DMS 273 (cell line): ENCODE measurements around the gene SUZ12.
"Not testable (repeated sequence)": the region's sequence is repeated elsewhere in the genome, so short reads cannot be mapped to it uniquely, and the experiment has no call there.

Source experiments
- DNase-seq: peaks from one replicate; lab custom pipeline; 2025; ENCODE audit not compliant: unreplicated experiment; lab: John Stamatoyannopoulos, UW

SUZ12 gene

DNA sequence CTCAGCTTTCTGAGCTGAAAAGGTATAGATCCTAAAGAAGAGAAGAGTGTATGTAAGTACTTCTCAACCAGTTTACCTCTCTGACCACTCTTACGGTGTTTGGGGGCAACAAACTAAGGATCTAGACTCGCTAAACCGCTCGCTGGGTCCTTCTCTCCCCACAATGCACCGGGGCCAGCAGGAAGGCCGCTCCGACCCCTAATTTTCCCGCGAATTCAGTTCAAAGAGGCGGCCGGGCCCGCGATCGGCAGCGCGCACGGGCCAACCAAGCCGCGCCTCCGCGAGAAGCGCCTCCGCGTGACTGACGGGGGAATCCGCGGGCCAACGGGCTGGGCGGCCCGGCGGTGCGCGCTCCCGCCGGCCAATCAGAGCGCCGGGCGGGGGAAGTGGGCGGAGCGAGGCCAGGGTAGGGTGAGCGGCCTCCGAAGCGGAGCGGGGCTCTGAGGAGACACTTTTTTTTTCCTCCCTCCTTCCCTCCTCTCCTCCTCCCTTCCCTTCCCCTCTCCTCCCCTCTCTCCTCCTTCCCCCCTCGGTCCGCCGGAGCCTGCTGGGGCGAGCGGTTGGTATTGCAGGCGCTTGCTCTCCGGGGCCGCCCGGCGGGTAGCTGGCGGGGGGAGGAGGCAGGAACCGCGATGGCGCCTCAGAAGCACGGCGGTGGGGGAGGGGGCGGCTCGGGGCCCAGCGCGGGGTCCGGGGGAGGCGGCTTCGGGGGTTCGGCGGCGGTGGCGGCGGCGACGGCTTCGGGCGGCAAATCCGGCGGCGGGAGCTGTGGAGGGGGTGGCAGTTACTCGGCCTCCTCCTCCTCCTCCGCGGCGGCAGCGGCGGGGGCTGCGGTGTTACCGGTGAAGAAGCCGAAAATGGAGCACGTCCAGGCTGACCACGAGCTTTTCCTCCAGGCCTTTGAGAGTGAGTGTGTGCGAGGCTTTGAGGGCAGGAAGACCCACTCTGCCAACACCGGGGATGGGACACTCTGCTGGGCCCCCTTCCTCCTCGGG lies at the start of gene SUZ12:
Gene SUZ12, plus strand, starts transcription at position 393 of the 995 bp plus-strand sequence. Its CDS starts 240 bp downstream, at position 633.
- DNase-seq: peak; percentile 95

DNA sequence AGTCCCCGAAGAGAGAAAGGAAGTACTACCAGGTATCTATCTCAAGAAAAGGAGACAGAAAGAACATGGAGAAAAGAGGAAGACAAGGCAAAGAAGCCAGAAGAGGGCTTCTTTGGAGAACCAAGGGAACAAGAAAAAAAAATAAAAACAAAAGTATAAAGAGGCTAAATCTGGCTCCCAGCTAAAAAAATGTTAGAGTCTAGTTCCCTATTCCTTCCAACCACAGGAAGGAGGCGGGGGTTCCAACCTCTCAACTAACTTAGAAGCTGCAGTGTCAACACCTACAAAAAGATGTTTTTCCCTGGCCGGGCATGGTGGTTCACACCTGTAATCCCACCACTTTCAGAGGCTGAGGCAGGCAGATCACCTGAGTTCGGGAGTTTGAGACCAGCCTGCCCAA lies 48.7 kb upstream of the SUZ12 start:
- no peak for DNase-seq

DNA sequence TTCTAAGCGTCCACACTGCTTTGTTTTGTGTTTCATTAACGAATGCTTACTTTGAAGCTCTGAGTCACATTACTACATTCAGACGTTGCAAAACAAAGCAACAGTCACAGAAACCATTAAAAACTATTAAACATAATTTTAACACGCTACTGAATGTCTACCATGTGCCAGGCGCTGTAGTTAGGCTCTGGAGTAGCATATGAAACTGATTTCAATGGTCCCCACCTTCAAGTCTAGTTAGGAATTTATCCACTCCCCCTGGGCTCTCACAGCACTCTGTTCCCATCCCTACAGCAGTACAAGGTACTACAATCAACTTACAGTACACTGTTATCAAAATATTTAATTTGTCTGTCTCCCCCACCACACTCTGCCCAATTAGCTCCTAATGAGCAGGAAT lies 35.9 kb upstream of the SUZ12 start:
- peak; percentile 42 for DNase-seq

DNA sequence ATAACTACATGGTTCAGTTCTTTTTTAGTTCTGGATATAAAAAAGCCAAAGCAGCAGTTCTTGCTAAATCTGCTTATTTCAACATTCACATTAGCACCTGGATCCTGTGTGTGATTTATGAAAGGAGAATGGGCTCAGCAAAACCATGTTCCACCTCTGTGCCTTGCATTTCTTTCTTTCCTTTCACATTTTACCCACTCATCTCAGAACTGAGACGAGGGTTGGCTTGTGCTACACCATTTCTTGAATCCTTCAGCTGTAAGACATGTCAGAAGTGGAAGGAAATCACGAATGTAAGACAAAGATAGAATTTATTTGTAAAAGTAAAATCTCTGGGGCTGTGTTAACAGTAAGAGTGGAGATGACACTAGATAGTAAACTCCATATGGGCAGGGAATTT lies 34.1 kb upstream of the SUZ12 start:
- no peak for DNase-seq

DNA sequence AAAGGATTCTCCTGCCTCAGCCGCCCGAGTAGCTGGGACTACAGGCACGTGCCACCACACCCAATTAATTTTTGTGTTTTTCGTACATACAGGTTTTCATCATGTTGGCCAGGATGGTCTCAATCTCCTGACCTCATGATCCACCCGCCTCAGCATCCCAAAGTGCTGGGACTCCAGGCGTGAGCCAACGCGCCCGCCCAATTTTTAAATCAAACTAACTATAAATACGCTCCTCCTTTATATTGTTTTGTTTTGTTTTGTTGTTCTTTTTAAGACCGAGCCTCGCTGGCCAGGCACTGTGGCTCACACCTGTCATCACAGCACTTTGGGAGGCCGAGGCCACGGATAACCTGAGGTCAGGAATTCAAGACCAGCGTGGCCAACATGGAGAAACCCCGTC lies 33.4 kb upstream of the SUZ12 start:
- no peak for DNase-seq

DNA sequence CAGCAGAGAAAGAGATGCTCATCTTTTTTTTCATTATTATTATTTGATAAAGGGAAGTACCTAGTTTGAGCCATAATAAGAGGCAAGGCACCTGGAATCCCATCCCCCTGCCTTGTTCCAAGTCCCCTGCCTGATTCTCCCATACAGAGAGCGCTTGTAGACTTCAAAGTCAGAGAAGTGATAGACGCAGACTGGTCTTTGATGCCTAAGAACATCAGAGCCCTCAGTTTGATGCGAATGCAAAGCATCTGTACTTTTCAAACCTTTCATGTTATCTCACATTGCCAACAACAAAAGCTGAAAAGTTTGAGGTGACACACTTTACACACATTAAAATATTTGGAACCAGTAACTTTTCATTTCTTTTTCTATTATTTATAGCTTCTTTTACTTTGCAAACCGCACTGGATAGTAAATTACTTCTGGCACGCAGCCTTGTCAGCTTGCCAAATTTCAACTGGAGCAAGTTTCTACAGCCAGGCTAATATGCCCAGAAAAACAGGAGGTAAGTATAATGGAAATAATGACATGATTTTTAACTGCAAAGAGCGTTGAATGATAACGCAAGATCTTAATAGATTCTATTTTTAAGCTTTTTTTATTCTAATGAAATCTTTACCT lies 29.4 kb upstream of the SUZ12 start:
- peak; percentile 75 for DNase-seq

DNA sequence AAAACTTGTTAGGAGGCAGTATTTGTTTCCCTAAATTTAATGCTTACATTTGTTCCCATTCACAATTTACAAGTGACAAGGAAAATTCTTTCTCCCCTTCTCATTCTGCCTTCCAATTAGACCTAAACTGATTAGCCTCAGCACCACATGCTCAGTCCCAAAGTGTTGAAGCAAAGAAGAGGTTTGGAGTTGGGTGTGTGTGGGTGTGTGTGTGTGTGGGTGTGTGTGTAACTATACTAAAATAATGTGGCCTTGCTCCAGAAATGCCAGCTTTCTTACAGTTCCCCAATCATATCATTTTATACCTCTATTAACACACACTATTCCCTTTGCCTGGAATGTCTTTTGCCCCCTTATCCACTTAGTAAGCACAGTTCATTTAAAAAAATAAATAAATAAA lies 28.4 kb upstream of the SUZ12 start:
- DNase-seq: peak; percentile 19

DNA sequence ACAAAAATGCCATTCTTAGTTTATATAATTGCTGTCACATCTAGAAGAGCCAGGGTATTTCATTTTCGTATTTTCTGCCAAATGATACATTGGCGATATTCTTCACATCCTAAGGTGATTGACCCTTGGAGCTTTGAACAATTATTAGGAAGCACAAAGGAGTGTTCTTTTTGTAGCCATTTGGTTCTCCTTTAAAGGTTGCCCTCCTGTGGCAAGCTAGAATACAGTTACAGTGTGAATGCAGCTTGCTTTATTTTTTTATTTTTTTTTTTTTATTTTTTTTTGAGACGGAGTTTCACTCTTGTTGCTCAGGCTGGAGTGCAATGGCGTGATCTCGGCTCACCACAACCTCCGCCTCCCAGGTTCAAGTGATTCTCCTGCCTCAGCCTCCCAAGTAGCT lies 24.1 kb upstream of the SUZ12 start:
- peak; percentile 23 for DNase-seq

DNA sequence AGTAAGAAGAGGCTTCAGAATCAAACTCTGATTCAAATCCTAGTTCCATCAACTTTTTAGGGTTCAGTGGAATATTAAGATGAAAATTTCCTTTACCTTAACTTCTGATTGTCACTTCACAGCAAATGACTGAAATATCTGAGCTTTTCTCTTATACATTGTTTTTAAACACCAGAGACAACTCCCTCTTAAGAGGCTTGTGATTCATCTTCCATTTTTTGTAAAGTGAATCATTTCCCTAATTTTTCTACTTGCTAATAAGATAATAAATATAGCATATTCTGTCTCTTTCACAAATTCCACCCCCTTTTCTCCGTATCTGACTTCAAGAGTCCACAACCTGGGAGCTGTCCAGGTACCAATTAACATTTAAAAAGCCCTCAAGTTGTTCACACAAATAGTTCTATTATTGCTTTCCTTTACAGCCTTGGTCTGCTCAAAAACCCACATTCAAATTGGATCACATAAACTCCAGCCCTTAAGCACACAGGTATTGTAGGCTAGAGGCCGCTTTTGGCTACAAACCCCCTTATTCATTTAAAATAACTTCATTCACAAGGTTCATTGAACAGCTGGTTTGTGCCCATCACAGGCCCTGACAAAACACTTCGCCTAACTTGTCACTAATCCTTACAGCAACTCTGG lies 21.2 kb upstream of the SUZ12 start:
- no peak for DNase-seq

DNA sequence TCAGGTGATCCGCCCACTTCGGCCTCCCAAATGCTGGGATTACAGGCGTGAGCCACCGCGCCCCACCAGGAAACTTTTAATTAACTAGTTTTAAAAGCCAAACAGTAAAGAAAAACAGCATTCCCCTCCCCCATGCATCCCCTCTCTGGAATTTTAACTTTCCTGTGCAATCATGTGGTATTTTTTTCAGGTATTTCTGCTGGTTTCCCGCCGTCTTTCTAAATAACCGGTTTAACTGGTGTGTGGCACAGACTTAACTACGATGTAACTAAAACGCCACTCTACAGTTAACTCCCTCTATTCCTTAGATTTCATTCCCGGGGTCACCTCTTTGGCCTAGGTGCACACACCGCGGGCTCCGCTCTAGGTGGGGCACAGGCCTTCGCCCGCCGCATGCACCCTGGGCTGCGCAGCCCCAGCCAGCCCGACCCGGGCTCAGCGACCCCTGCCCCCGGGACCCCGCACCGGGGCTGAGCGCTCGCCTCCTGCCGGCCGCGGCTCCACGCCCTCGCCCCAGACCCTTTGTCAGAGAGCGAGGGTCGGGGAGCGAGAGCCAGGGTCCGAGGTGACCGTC lies 20.2 kb upstream of the SUZ12 start:
- no peak for DNase-seq

DNA sequence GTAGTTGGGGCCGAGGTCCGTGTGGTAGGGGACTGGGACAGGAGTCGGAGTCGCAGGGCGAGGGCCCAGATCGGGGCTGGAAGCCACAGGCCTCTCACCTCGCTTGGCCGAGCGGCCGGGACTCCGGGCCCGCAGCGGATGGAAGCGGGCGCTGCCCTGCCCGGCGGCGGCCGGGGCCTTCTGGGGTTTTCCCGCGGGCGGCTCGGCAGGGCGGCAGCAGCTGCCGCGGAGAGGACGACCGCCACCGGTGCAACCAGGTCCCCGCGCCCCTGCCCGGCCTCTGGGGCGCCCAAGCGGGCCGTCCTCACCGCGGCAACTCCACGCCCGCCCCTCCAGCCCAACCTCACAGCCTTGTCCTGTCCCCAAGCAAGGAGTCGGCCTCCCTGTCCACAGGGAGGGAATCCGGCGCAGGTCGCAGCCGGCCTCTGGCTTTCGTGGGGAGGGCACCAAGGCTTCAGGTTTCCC lies 19.7 kb upstream of the SUZ12 start:
- DNase-seq: no peak

DNA sequence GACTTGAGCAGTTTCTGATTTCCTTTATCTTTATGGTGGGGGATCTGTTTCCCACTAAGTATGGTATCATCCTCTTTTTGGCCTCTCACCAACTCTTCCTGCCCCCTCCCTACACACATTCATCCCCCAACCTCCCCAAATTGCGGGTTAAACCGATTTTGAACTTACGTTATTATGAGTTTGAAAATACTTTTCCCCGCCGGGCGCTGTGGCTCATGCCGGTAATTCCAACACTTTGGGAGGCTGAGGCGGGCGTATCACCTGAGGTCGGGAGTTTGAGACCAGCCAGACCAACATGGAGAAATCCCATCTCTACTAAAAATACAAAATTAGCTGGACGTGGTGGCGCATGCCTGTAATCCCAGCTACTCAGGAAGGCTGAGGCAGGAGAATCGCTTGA lies 19.1 kb upstream of the SUZ12 start:
- not testable (repeated sequence) for DNase-seq

DNA sequence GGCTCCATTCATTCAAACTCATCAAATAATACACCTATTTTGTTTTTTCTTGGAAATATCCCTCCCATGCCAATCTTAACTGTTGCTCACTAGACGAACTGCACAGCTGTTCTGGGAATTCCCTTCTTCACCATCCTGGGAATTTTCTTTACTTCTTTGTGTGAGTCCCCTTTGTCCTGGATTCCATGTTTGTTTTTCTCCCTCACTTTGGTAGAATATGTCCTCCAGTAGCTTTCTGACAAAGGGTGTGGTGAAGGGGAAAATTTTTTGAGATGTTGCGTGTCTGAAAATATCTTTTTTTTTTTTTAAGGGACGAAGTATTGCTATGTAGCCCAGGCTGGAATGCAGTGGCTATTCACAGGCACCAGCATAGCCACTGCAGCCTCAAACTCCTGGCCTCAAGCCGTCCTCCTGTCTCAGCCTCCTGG lies 18.1 kb upstream of the SUZ12 start:
- DNase-seq: no peak

DNA sequence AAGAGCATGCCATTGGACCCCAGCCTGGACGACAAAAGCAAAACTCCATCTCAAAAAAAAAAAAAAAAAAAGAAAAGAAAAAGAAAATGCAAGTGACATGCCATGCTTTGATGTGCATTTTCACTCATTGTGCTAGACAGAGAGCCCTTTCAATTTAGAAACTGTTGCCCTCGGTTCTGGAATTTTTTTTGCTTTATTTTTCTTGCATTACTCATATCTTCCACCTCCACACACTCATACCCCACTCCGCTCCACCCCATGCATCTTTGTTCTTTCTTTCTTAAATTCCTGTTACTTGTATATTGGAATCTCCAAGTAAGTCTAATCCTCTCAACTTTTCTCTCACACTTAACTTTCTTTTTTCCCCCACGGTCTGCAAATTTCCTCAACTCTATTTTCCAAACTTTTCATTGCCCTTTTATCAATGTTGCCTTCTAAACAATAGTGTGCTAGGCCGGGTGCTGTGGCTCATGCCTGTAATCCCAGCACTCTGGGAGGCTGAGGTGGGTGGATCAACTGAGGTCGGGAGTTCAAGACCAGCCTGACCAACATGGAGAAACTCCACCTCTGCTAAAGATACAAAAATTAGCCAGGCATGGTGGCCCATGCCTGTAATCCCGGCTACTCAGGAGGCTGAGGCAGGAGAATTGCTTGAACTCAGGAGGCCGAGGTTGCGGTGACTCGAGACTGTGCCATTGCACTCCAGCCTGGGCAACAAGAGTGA lies 16.8 kb upstream of the SUZ12 start:
- no peak for DNase-seq

DNA sequence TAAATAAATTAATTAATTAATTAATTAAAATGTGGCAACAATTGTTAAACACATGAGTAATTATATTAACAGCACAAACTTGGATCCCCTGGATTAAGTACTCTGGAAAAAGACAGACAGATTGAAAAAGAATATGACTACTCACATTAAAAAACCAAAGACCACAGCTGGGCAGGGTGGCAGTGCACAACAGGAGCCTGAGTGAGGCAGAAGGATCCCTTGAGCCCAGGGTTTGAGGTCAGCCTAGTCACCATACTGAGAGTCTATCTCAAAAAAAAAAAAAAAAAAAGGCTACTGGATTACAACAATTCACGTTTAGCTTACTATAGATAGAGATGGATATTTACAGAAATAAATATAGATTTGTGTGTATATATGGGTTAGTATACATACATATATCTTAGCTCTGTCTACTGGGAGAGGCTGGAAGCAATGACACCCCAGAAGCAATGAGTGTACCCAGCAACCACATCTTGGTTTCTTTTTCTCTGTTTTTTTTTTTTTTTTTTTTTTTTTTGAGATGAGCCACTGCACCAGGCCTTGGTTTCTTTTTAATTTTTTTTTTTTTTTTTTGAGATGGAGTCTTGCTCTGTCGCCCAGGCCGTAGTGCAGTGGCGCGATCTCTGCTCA lies 10.6 kb upstream of the SUZ12 start:
- no peak for DNase-seq

DNA sequence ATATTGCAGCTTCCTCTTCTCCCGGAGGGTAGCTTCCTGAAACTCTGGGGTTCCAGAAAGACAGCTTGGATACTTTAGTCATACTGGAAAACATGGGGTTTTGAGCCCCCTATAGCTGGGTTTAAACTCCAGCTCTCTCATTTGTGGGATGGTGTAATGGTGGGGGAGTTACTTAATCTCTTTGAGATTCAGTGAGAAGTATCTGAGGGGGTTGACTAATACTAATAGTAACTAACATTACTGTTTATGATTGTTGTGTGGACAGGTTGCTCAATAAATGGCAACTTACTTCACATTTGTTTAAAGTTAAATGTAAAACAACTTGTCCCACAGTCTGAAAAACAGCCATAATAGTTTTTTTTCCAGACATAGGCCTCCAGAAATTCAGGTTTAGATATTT lies 5.1 kb upstream of the SUZ12 start:
- DNase-seq: no peak

DNA sequence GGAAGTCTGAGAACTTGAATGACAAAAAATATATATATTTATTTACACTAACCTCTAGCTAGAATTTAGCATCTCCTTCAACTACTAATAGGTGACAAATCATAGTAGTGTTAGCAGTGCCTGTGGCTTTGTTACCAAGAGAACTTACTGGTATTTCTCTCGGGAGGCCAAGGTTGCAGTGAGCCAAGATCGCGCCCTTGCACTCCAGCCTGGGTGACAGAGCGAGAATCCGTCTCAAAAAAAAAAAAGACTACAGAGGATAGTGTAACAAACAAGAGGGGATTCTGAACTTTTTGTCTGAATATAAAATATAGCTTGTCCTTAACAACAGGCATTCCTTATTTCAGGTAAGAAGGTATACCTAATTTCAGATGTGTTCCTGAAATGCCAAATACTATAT lies 1.3 kb upstream of the SUZ12 start:
- DNase-seq: no peak

DNA sequence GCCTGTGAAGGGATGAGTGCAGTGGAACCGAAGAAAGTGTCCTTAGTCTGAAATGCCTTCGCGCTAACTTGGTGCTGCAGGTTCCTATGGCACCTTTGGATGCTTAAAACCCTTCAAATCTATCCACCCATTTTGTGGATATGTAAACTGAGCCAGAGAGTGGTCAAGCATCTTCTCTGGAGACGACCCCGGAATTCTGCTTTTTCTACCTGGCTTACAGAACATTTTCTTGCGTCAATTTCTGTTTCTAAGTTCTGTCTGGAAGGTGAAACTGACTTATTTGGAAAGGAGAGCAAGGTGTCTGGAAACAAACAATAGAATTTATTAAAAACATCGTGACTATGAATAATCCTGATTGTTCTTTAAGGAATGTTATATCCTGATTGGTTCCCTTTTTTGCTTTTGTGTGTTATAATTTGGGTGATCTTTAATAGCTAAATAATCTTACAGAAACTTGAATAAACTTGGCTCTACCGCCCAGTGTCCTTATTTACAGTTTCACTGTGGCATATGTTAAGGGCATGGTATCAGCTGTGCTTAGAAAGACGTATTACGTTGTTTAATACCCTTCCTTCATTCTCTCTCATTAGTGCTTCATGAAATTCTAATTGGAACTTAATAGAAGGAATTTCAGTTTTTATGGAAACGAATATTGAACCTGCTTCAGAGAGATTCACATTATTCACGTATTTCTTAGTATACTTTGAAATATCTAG lies 1.3 kb downstream of the SUZ12 start:
- DNase-seq: peak; percentile 27

DNA sequence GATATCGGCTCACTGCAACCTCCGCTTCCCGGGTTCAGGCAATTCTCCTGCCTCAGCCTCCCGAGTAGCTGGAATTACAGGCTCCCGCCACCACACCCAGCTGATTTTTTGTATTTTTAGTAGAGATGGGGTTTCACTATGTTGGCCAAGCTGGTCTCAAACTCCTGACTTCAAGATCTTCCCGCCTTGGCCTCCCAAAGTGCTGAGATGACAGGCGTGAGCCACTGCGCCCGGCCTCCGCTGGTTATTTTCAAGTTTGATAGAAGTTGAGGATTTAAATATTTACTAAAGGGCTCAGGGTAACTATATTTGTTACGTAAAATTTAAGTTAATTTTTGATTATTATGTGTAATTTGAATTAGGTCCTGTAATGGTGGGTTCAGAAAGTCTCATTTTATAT lies 5.1 kb downstream of the SUZ12 start:
- DNase-seq: not testable (repeated sequence)

DNA sequence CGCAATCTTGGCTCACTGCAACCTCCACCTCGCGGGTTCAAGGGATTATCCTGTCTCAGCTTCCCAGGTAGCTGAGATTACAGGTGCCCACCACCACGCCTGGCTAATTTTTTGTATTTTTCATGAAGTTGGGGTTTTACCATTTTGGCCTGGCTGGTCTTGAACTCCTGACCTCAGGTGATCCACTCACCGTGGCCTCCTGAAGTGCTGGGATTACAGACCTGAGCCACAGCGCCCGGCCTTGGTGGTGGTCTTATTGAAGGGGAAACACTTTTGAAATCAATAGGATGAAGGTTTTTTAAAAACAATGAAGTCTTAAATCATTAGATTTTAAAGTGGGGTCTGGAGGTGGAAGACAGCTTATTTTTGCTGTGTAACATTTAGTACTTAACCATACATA lies 5.6 kb downstream of the SUZ12 start:
- not testable (repeated sequence) for DNase-seq
